ENCODE data around the gene TRAPPC2L. TPM values are rescaled to one million over a fixed set of nuclear protein-coding genes. Genes with fewer than 3 reads are reported as not detected.

The TRAPPC2L gene
- total and polyA plus RNA-seq, 3 donors from 2014 or later = 58.3 to 216 (median 59.8) TPM

GRCh38 chr16:88861359-88861758 is 4.4 kb downstream of the TRAPPC2L start:
- no peak for TF ChIP-seq CTCF (IDR thresholded peaks at IDR 0.05)
- TF ChIP-seq POLR2A (IDR thresholded peaks at IDR 0.05) = no peak
- peaks cover 6% of the 10 kb centered on the region for H3K4me1 ChIP-seq
- no peaks in the 10 kb centered on the region for H3K36me3 ChIP-seq (ENCODE audit: low read depth, missing control alignments)
- no peaks in the 10 kb centered on the region for H3K9me3 ChIP-seq
- no peak for DNase-seq
- WGBS, 2 donors = 95 to 100% methylated on average over 6 to 19 of the region's 19 CpGs
- H3K27ac ChIP-seq = no peak overlapping the region
- intact Hi-C loops (cut with DNase I; ENCODE audit: low total_unique reads) = no loop called here
- no peak overlapping the region for H3K4me3 ChIP-seq
- H3K27me3 ChIP-seq = no peaks in the 10 kb centered on the region

- peaks cover 4% of the 10 kb centered on the region for H3K4me1 ChIP-seq
- no peaks in the 10 kb centered on the region for H3K9me3 ChIP-seq
- intact Hi-C loops (cut with DNase I; ENCODE audit: low total_unique reads) = no loop called here
- no peaks in the 10 kb centered on the region for H3K27me3 ChIP-seq
- no peak overlapping the region for H3K27ac ChIP-seq
- H3K36me3 ChIP-seq (ENCODE audit: low read depth, missing control alignments) = no peaks in the 10 kb centered on the region
- no peak for TF ChIP-seq POLR2A (IDR thresholded peaks at IDR 0.05)
- TF ChIP-seq CTCF (IDR thresholded peaks at IDR 0.05) = no peak
- H3K4me3 ChIP-seq = no peak overlapping the region
- WGBS, 2 donors = 90 to 96% methylated on average over 17 to 25 of the region's 25 CpGs
- no peak for DNase-seq
These were observed 6.0 kb downstream of the TRAPPC2L start for GRCh38 chr16:88862968-88863367.

- H3K4me1 ChIP-seq = no peaks in the 10 kb centered on the region
- no peak overlapping the region for H3K27ac ChIP-seq
- TF ChIP-seq POLR2A (IDR thresholded peaks at IDR 0.05) (no peak), CTCF (IDR thresholded peaks at IDR 0.05) (no peak)
- H3K9me3 ChIP-seq = no peaks in the 10 kb centered on the region
- intact Hi-C loops (cut with DNase I; ENCODE audit: low total_unique reads) = no loop called here
- no peaks in the 10 kb centered on the region for H3K36me3 ChIP-seq (ENCODE audit: low read depth, missing control alignments)
- DNase-seq = no peak
- no peaks in the 10 kb centered on the region for H3K27me3 ChIP-seq
- WGBS, 2 donors = 88 to 95% methylated on average over 9 to 13 of the region's 13 CpGs
- H3K4me3 ChIP-seq = no peak overlapping the region
These were observed 6.5 kb downstream of the TRAPPC2L start for GRCh38 chr16:88863426-88863825.

GRCh38 chr16:88864099-88864498 is 7.2 kb downstream of the TRAPPC2L start:
- Histone ChIP-seq H3K9me3 (no peaks in the 10 kb centered on the region), H3K4me1 (no peaks in the 10 kb centered on the region), H3K27me3 (no peaks in the 10 kb centered on the region), H3K27ac (no peak overlapping the region), H3K36me3 (ENCODE audit: low read depth, missing control alignments) (no peaks in the 10 kb centered on the region), H3K4me3 (no peak overlapping the region)
- TF ChIP-seq POLR2A (IDR thresholded peaks at IDR 0.05) (no peak), CTCF (IDR thresholded peaks at IDR 0.05) (no peak)
- 89% methylated on average over 15 of the region's 15 CpGs; no CpG with 5 or more reads in 1 of the 2 donors for WGBS, 2 donors
- intact Hi-C loops (cut with DNase I; ENCODE audit: low total_unique reads) = no loop called here
- DNase-seq = no peak

- Histone ChIP-seq H3K4me3 (no peak overlapping the region), H3K36me3 (ENCODE audit: low read depth, missing control alignments) (no peaks in the 10 kb centered on the region), H3K4me1 (no peaks in the 10 kb centered on the region), H3K9me3 (no peaks in the 10 kb centered on the region), H3K27me3 (no peaks in the 10 kb centered on the region), H3K27ac (no peak overlapping the region)
- no peak for DNase-seq
- WGBS, 2 donors = 88% methylated on average over 18 of the region's 18 CpGs; no CpG with 5 or more reads in 1 of the 2 donors
- intact Hi-C loops (cut with DNase I; ENCODE audit: low total_unique reads) = no loop called here
- no peak for TF ChIP-seq POLR2A (IDR thresholded peaks at IDR 0.05)
- TF ChIP-seq CTCF (IDR thresholded peaks at IDR 0.05) = no peak
These were observed 7.6 kb downstream of the TRAPPC2L start for GRCh38 chr16:88864521-88864920.
